ENCODE results near the gene WRAP73. TPM values are rescaled to one million over a fixed set of nuclear protein-coding genes. Genes with fewer than 3 reads are reported as not detected.

WRAP73 gene
- total RNA-seq, 2 experiments from 2014 or later = 22.3 to 22.7 TPM

DNA sequence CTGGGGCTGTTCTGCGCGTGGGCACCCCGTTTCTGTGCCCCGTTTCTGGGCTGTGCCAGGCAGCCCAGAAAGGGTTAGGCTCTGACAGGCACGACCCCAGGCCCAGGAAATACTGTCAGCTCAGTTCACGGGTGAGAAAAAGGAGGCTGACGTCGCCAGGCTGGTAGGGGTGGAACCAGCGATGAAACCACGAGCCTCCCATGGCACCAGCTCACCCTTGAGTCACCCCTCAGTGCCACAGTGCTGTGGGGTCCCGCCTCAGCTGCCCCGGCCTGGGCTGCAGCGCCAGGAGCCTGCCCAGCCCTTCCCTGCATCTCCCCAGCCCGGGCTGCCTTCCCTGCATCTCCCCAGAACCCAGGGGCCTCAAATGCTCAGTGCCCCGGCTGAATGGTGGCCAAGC, 50.1 kb downstream of the WRAP73 start:
- POLR2A ChIA-PET = interaction anchor here (0.8 kb wide), 1 partner anchor 1034 kb away, joined by 3 read pairs; no protein-coding TSS in a partner anchor
- CTCF ChIA-PET = no interaction called here
- DNase-seq (no peak), ATAC-seq (ENCODE audit: poor library complexity) (no peak)
- H3K27me3 Mint-ChIP-seq = no peaks in the 10 kb centered on the region
- Histone ChIP-seq H3K9me3 (ENCODE audit: control insufficient read depth in 1 of 2, insufficient read depth in 1 of 2, low read length in 2 of 2) (peaks cover 0 to 8% of the 10 kb centered on the region in 2 experiments), H3K27me3 (ENCODE audit: control insufficient read depth in 1 of 2, insufficient read depth in 2 of 2, low read length in 2 of 2) (peaks cover 0 to 2% of the 10 kb centered on the region in 2 experiments), H3K36me3 (ENCODE audit: insufficient read depth, low read length) (no peaks in the 10 kb centered on the region), H3K27ac (ENCODE audit: low read depth in 1 of 2, low read length in 2 of 2) (no peak overlapping the region), H3K4me3 (ENCODE audit: low read length) (no peak overlapping the region), H3K4me1 (ENCODE audit: insufficient read depth, low read length) (peaks cover 34% of the 10 kb centered on the region)
- no peaks in the 10 kb centered on the region for H3K36me3 Mint-ChIP-seq (ENCODE audit: low read depth)
- peaks cover 19% of the 10 kb centered on the region for H3K4me1 Mint-ChIP-seq (ENCODE audit: low read depth)
- intact Hi-C loops (cut with DNase I, micrococcal nuclease) = no loop called here
- no peak overlapping the region for H3K4me3 Mint-ChIP-seq
- H3K27ac Mint-ChIP-seq = no peak overlapping the region
- TF ChIP-seq, protein P1, sequence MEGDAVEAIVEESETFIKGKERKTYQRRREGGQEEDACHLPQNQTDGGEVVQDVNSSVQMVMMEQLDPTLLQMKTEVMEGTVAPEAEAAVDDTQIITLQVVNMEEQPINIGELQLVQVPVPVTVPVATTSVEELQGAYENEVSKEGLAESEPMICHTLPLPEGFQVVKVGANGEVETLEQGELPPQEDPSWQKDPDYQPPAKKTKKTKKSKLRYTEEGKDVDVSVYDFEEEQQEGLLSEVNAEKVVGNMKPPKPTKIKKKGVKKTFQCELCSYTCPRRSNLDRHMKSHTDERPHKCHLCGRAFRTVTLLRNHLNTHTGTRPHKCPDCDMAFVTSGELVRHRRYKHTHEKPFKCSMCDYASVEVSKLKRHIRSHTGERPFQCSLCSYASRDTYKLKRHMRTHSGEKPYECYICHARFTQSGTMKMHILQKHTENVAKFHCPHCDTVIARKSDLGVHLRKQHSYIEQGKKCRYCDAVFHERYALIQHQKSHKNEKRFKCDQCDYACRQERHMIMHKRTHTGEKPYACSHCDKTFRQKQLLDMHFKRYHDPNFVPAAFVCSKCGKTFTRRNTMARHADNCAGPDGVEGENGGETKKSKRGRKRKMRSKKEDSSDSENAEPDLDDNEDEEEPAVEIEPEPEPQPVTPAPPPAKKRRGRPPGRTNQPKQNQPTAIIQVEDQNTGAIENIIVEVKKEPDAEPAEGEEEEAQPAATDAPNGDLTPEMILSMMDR (IDR thresholded peaks at IDR 0.05) = no peak
- no peaks in the 10 kb centered on the region for H3K9me3 Mint-ChIP-seq

DNA sequence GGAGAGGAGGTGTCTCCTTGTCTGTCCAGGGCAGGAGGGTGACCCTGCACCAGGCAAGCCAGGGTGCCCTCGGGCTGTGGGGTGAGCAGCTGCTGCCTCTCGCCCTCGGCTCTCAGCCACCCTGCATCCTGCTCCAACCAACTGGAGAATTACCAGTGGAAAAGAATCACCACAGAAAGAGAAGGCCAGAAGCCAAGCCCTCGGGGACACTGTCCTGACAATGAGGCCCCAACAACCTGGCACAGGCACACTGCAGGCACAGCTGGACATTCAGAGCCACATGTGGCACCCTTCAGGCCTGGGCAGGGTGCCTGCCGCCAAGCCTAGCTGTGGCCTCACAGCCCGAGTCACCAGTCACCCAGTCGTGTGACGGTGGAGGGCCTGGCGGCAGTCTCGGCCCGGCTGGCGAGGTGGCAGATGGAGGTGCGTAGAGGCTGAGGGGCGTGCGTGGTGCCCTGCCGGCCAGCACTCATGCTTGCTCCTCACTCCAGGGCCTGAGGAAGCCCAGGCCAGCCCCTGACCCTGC, 50.6 kb downstream of the WRAP73 start:
- CTCF ChIA-PET = no interaction called here
- no peak overlapping the region for H3K4me3 Mint-ChIP-seq
- H3K27me3 Mint-ChIP-seq = no peaks in the 10 kb centered on the region
- DNase-seq (no peak), ATAC-seq (ENCODE audit: poor library complexity) (no peak)
- TF ChIP-seq, protein P1 (IDR thresholded peaks at IDR 0.05) = no peak
- H3K36me3 ChIP-seq (ENCODE audit: insufficient read depth, low read length) = no peaks in the 10 kb centered on the region
- peaks cover 34% of the 10 kb centered on the region for H3K4me1 ChIP-seq (ENCODE audit: insufficient read depth, low read length)
- intact Hi-C loops (cut with DNase I, micrococcal nuclease) = no loop called here
- peaks cover 0 to 2% of the 10 kb centered on the region in 2 experiments for H3K27me3 ChIP-seq (ENCODE audit: control insufficient read depth in 1 of 2, insufficient read depth in 2 of 2, low read length in 2 of 2)
- no peak overlapping the region for H3K27ac Mint-ChIP-seq
- peaks cover 19% of the 10 kb centered on the region for H3K4me1 Mint-ChIP-seq (ENCODE audit: low read depth)
- POLR2A ChIA-PET = no interaction called here
- H3K9me3 ChIP-seq (ENCODE audit: control insufficient read depth in 1 of 2, insufficient read depth in 1 of 2, low read length in 2 of 2) = peaks cover 0 to 5% of the 10 kb centered on the region in 2 experiments
- no peaks in the 10 kb centered on the region for H3K9me3 Mint-ChIP-seq
- no peak overlapping the region for H3K27ac ChIP-seq (ENCODE audit: low read depth in 1 of 2, low read length in 2 of 2)
- H3K36me3 Mint-ChIP-seq (ENCODE audit: low read depth) = no peaks in the 10 kb centered on the region
- no peak overlapping the region for H3K4me3 ChIP-seq (ENCODE audit: low read length)

DNA sequence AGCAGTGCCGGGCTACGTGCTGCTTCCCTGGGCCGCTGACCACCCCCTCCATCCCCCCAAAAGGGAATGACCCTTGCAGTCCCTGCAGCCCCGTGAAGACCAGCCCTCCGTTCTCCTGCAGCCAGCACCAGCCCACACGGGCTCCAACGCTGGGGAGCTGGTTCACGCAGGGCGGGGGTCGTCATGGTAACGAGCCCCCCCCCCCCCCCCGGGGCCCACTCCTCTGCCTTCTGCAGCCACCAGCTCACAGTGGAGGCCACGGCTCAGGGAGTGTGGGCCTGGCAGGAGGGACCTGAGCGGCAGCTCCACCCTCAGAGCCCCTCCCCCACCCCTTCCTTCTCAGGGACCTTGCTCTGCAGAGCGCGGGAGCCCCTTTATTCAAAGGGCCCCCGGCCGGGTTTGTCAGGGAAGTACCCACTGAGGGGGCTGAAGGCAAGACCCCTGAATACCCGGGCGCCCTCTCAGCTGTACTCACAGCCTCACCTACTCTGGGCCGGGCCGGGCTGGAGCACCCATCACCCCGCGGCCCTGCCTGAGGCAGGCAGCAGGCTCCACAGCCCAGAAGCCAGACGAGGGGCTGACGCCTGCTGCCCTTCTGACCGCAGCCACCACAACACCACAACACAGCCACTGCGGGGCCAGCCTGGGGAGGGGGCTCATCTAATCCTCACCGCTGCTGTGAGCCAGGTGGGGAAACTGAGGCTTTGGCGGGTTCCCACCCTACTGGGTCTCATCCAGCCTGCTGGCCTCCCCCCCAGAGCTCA, 51.2 kb downstream of the WRAP73 start:
- intact Hi-C loops (cut with DNase I, micrococcal nuclease) = no loop called here
- CTCF ChIA-PET = no interaction called here
- Mint-ChIP-seq H3K27ac (no peak overlapping the region), H3K4me3 (no peak overlapping the region), H3K27me3 (no peaks in the 10 kb centered on the region), H3K4me1 (ENCODE audit: low read depth) (peaks cover 19% of the 10 kb centered on the region), H3K9me3 (no peaks in the 10 kb centered on the region), H3K36me3 (ENCODE audit: low read depth) (no peaks in the 10 kb centered on the region)
- DNase-seq (no peak), ATAC-seq (ENCODE audit: poor library complexity) (no peak)
- Histone ChIP-seq H3K27me3 (ENCODE audit: control insufficient read depth in 1 of 2, insufficient read depth in 2 of 2, low read length in 2 of 2) (peaks cover 0 to 2% of the 10 kb centered on the region in 2 experiments), H3K4me1 (ENCODE audit: insufficient read depth, low read length) (peaks cover 34% of the 10 kb centered on the region), H3K36me3 (ENCODE audit: insufficient read depth, low read length) (no peaks in the 10 kb centered on the region), H3K27ac (ENCODE audit: low read depth in 1 of 2, low read length in 2 of 2) (no peak overlapping the region), H3K9me3 (ENCODE audit: control insufficient read depth in 1 of 2, insufficient read depth in 1 of 2, low read length in 2 of 2) (no peaks in the 10 kb centered on the region), H3K4me3 (ENCODE audit: low read length) (no peak overlapping the region)
- POLR2A ChIA-PET = no interaction called here
- TF ChIP-seq, protein P1 (IDR thresholded peaks at IDR 0.05) = no peak
